WTC11 (cell line): Measurements from ENCODE around the gene STEAP1B.

ENCODE experiments used
- ATF1 ChIP-seq: sonication (generic); formaldehyde crosslinking; IDR thresholded peaks from 2 replicates; pipeline ENCODE4 v1.8.1; 2023; ENCODE audit warnings: mild to moderate bottlenecking, moderate library complexity, missing genetic modification reagents
- CREB1 ChIP-seq: sonication (generic); formaldehyde crosslinking; IDR thresholded peaks from 2 replicates; pipeline ENCODE4 v1.8.0; 2023; ENCODE audit warnings: mild to moderate bottlenecking, missing genetic modification reagents
- ETV6 ChIP-seq: sonication (generic); formaldehyde crosslinking; IDR thresholded peaks from 2 replicates; pipeline ENCODE4 v1.8.1; 2022; ENCODE audit warnings: mild to moderate bottlenecking, missing genetic modification reagents
- MYBL2 ChIP-seq: sonication (generic); formaldehyde crosslinking; IDR thresholded peaks from 2 replicates; pipeline ENCODE4 v1.8.1; 2023; ENCODE audit warnings: mild to moderate bottlenecking, moderate library complexity, missing genetic modification reagents
- NFYB ChIP-seq: sonication (generic); formaldehyde crosslinking; conservative IDR thresholded peaks from 2 replicates; pipeline ENCODE4 v1.8.0; 2022; ENCODE audit warnings: low read depth, missing genetic modification reagents
- NR3C1 ChIP-seq: sonication (generic); formaldehyde crosslinking; conservative IDR thresholded peaks from 2 replicates; pipeline ENCODE4 v1.8.1; 2023; ENCODE audit warnings: low read depth, mild to moderate bottlenecking, missing genetic modification reagents
- SP1 ChIP-seq: sonication (generic); formaldehyde crosslinking; conservative IDR thresholded peaks from 2 replicates; pipeline ENCODE4 v1.8.1; 2022; ENCODE audit warnings: missing genetic modification reagents
- TF ChIP-seq, protein P1 (sequence below): fragments of 200-600 bp; IDR thresholded peaks from 2 replicates; pipeline ENCODE4 v1.8.0; 2022; ENCODE audit warnings: antibody characterized with exemption
- TF ChIP-seq, protein P2 (sequence below): fragments of 250-450 bp; sonication (Bioruptor Pico); conservative IDR thresholded peaks from 2 replicates; pipeline ENCODE4 v1.9.0; 2021; ENCODE audit warnings: mild to moderate bottlenecking

DNA sequence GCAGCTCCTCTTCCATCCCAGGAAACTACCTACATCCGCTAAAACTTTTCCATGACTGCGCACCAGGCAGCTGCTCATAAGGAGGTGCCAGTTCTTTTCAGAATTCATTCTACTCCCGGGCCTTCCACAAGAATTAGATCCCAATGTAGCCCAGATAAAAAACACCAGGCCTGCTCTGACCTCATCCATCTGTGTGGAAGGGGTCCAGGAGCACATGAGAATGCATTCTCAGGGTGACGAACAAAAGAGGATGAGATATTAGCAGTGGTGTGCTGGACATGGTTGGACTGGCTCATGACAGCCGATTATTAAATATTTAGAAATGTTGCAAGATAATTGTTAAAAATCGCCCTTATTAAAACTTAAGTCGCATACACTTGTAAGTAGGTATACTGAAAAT, 43.2 kb upstream of the STEAP1B start:
- TF ChIP-seq ATF1: no peak
- TF ChIP-seq, protein P1, sequence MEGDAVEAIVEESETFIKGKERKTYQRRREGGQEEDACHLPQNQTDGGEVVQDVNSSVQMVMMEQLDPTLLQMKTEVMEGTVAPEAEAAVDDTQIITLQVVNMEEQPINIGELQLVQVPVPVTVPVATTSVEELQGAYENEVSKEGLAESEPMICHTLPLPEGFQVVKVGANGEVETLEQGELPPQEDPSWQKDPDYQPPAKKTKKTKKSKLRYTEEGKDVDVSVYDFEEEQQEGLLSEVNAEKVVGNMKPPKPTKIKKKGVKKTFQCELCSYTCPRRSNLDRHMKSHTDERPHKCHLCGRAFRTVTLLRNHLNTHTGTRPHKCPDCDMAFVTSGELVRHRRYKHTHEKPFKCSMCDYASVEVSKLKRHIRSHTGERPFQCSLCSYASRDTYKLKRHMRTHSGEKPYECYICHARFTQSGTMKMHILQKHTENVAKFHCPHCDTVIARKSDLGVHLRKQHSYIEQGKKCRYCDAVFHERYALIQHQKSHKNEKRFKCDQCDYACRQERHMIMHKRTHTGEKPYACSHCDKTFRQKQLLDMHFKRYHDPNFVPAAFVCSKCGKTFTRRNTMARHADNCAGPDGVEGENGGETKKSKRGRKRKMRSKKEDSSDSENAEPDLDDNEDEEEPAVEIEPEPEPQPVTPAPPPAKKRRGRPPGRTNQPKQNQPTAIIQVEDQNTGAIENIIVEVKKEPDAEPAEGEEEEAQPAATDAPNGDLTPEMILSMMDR: no peak
- TF ChIP-seq CREB1: no peak
- TF ChIP-seq, protein P2, sequence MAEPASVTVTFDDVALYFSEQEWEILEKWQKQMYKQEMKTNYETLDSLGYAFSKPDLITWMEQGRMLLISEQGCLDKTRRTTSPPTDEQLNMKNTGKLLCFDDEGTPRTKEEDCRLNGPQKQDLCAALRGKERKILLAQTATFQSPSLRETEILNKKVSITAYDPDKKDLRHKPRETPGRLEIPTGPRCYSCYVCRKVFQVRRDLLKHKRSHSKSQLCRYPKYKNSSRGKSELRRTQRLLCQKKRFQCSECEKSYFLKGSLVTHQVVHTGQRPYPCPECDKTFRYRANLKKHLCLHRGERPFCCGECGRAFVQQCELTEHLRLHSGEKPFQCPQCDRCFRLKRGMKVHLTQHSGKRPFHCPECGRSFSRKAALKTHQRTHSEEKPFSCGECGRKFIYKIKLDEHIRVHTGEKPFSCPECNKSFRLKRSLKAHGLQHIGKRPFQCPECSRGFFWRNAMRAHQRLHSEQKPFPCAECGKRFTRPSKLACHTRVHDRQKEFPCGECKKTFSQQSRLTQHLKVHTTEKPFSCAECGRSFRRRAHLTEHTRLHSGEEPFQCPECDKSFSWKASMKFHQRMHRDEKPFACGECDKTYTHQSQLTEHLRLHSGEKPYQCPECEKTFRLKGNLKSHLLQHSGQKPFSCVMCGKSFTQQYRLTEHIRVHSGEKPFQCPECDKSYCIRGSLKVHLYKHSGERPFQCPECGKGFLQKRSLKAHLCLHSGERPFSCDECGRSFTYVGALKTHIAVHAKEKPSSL (CRISPR knock-in tag): no peak
- no peak for TF ChIP-seq ETV6 (CRISPR knock-in tag)
- TF ChIP-seq SP1 (CRISPR knock-in tag): no peak
- TF ChIP-seq NFYB: no peak
- no peak for TF ChIP-seq NR3C1
- no peak for TF ChIP-seq MYBL2 (CRISPR knock-in tag)
